ENCODE measurements around the gene VAMP3. TPM values are rescaled to one million over a fixed set of nuclear protein-coding genes. Genes with fewer than 3 reads are reported as not detected.
"Not testable (repeated sequence)": the region's sequence is repeated elsewhere in the genome, so short reads cannot be mapped to it uniquely, and the experiment has no call there.

Gene VAMP3
- total RNA-seq, 4 donors from 2014 or later: 82.8 to 731 (median 95.2) TPM

GRCh38 chr1:7784492-7785071 is 13.5 kb downstream of the VAMP3 start:
- Histone ChIP-seq H3K27ac (peak overlapping the region; percentile 90 to 93 (median 91)), H3K4me3 (replicated peaks in 1 of 3) (peak overlapping the region; percentile 15 to 82 (median 63)), H3K27me3 (no peaks in the 10 kb centered on the region), H3K4me1 (peaks cover 15 to 18% of the 10 kb centered on the region in 2 donors), H3K36me3 (peaks cover 0 to 4% of the 10 kb centered on the region in 2 donors), H3K9me3 (no peaks in the 10 kb centered on the region)
- 31 to 43% methylated on average over 33 to 34 of the region's 52 CpGs for whole genome bisulfite sequencing, 2 donors
- intact Hi-C loops (cut with DNase I): no loop called here
- peak; percentile 60 to 69 for DNase-seq
- TF ChIP-seq POLR2A (IDR thresholded peaks at IDR 0.05) (peak in 1 of 2 donors; percentile 42), CTCF (IDR thresholded peaks at IDR 0.05) (no peak)

- H3K36me3 ChIP-seq: peaks cover under 1 to 1% of the 10 kb centered on the region in 2 donors
- 51 to 57% methylated on average over 7 of the region's 7 CpGs for WGBS, 2 donors
- H3K9me3 ChIP-seq: no peaks in the 10 kb centered on the region
- intact Hi-C loops (cut with DNase I): no loop called here
- H3K4me1 ChIP-seq: peaks cover 15 to 18% of the 10 kb centered on the region in 2 donors
- peak overlapping the region; percentile 90 to 93 (median 91) for H3K27ac ChIP-seq
- no peak for DNase-seq
- TF ChIP-seq POLR2A (IDR thresholded peaks at IDR 0.05) (no peak), CTCF (IDR thresholded peaks at IDR 0.05) (no peak)
- peak overlapping the region; percentile 15 to 82 (median 63) for H3K4me3 ChIP-seq (replicated peaks in 1 of 3)
- no peaks in the 10 kb centered on the region for H3K27me3 ChIP-seq
Observed at GRCh38 chr1:7785108-7785507, 14.0 kb downstream of the VAMP3 start.

- Histone ChIP-seq H3K9me3 (no peaks in the 10 kb centered on the region), H3K36me3 (peaks cover 6 to 12% of the 10 kb centered on the region in 2 donors), H3K27me3 (no peaks in the 10 kb centered on the region), H3K4me3 (replicated peaks in 1 of 3) (no peak overlapping the region), H3K4me1 (peaks cover 15 to 18% of the 10 kb centered on the region in 2 donors), H3K27ac (no peak overlapping the region)
- DNase-seq: peak in 1 of 2 donors; percentile 10
- 56 to 57% methylated on average over 5 of the region's 5 CpGs for WGBS, 2 donors
- TF ChIP-seq POLR2A (IDR thresholded peaks at IDR 0.05): no peak
- intact Hi-C loops (cut with DNase I): no loop called here
Observed at GRCh38 chr1:7786795-7787194, 15.7 kb downstream of the VAMP3 start.

GRCh38 chr1:7789828-7790227 is 18.7 kb downstream of the VAMP3 start:
- no peak for TF ChIP-seq POLR2A (IDR thresholded peaks at IDR 0.05)
- TF ChIP-seq CTCF (IDR thresholded peaks at IDR 0.05): no peak
- Histone ChIP-seq H3K36me3 (peaks cover 12 to 15% of the 10 kb centered on the region in 2 donors), H3K4me3 (replicated peaks in 1 of 3) (no peak overlapping the region), H3K4me1 (peaks cover 11% of the 10 kb centered on the region in 2 donors), H3K9me3 (no peaks in the 10 kb centered on the region), H3K27me3 (no peaks in the 10 kb centered on the region), H3K27ac (no peak overlapping the region)
- 70 to 78% methylated on average over 5 of the region's 5 CpGs for WGBS, 2 donors
- no peak for DNase-seq
- intact Hi-C loops (cut with DNase I): no loop called here

- H3K9me3 ChIP-seq; H3K4me3 ChIP-seq (replicated peaks in 1 of 3); H3K27me3 ChIP-seq; H3K27ac ChIP-seq; DNase-seq; H3K4me1 ChIP-seq; intact Hi-C loops (cut with DNase I): not testable (repeated sequence)
- 91 to 95% methylated on average over 3 of the region's 3 CpGs for WGBS, 2 donors
- peaks cover 12 to 15% of the 10 kb centered on the region in 2 donors for H3K36me3 ChIP-seq
Observed at GRCh38 chr1:7791027-7791426, 19.9 kb downstream of the VAMP3 start.

- TF ChIP-seq POLR2A (IDR thresholded peaks at IDR 0.05) (no peak), CTCF (IDR thresholded peaks at IDR 0.05) (no peak)
- Histone ChIP-seq H3K9me3 (no peaks in the 10 kb centered on the region), H3K36me3 (peaks cover 14 to 20% of the 10 kb centered on the region in 2 donors), H3K4me1 (no peaks in the 10 kb centered on the region), H3K27me3 (no peaks in the 10 kb centered on the region), H3K4me3 (replicated peaks in 1 of 3) (no peak overlapping the region), H3K27ac (no peak overlapping the region)
- DNase-seq: no peak
- WGBS, 2 donors: 88 to 94% methylated on average over 12 of the region's 12 CpGs
- intact Hi-C loops (cut with DNase I): no loop called here
Observed at GRCh38 chr1:7795406-7795805, 24.3 kb downstream of the VAMP3 start.

Data from thyroid gland (tissue), 4 donors.